HEK293T (cell line): ENCODE data around the gene CALM1.

Source experiments
- ARNT ChIP-seq: fragments of 450-650 bp; IDR thresholded peaks from 2 replicates; pipeline ENCODE4 v1.6.1; 2017; ENCODE audit warnings: mild to moderate bottlenecking
- CTBP1 ChIP-seq: fragments of 450-650 bp; IDR thresholded peaks from 2 replicates; pipeline ENCODE4 v1.6.1; 2016; ENCODE audit warnings: borderline replicate concordance
- FOXK2 ChIP-seq: fragments of 450-650 bp; IDR thresholded peaks from 2 replicates; pipeline ENCODE4 v1.6.1; 2016; ENCODE audit warnings: mild to moderate bottlenecking
- L3MBTL2 ChIP-seq: fragments of 450-650 bp; conservative IDR thresholded peaks from 2 replicates; pipeline ENCODE4 v1.6.1; 2016; ENCODE audit warnings: mild to moderate bottlenecking
- LEF1 ChIP-seq: fragments of 450-650 bp; IDR thresholded peaks from 2 replicates; pipeline ENCODE4 v1.6.1; 2017; ENCODE audit warnings: mild to moderate bottlenecking, borderline replicate concordance
- SUZ12 ChIP-seq: fragments of 450-650 bp; IDR thresholded peaks from 2 replicates; pipeline ENCODE4 v1.6.1; 2016; ENCODE audit warnings: mild to moderate bottlenecking
- TF ChIP-seq, protein P1 (sequence below): fragments of 450-650 bp; IDR thresholded peaks from 2 replicates; pipeline ENCODE4 v1.6.1; 2016

- TF ChIP-seq, protein P1, sequence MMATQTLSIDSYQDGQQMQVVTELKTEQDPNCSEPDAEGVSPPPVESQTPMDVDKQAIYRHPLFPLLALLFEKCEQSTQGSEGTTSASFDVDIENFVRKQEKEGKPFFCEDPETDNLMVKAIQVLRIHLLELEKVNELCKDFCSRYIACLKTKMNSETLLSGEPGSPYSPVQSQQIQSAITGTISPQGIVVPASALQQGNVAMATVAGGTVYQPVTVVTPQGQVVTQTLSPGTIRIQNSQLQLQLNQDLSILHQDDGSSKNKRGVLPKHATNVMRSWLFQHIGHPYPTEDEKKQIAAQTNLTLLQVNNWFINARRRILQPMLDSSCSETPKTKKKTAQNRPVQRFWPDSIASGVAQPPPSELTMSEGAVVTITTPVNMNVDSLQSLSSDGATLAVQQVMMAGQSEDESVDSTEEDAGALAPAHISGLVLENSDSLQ: no peak
- TF ChIP-seq LEF1 (no peak), FOXK2 (no peak), ARNT (no peak), L3MBTL2 (no peak), SUZ12 (no peak), CTBP1 (no peak)
Measured at GRCh38 chr14:90403065-90403464, 6.2 kb downstream of the CALM1 start.
